ENCODE results near the gene HOXA5.

GRCh38 chr7:27161721-27162560 lies 18.5 kb upstream of the HOXA5 start:
- no peak for TF ChIP-seq BCL11A (IDR thresholded peaks at IDR 0.05; ENCODE audit: low read depth in 2 of 2, low read length in 2 of 2)
- TF ChIP-seq POLR2AphosphoS5 (IDR thresholded peaks at IDR 0.05; ENCODE audit: low read depth, low read length) = no peak
- TF ChIP-seq KDM1A (IDR thresholded peaks at IDR 0.05; ENCODE audit: borderline replicate concordance, low read length) = no peak
- no peak for TF ChIP-seq CHD2 (IDR thresholded peaks at IDR 0.05; ENCODE audit: low read length)
- TF ChIP-seq ATF2 (IDR thresholded peaks at IDR 0.05; ENCODE audit: low read length) = no peak
- TF ChIP-seq SIX5 (IDR thresholded peaks at IDR 0.05; ENCODE audit: low read depth, low read length) = no peak
- no peak for TF ChIP-seq CTCF (IDR thresholded peaks at IDR 0.05; ENCODE audit: control extremely low read depth in 1 of 3, insufficient read depth in 1 of 3, low read depth in 1 of 3, low read length in 3 of 3)
- TF ChIP-seq SUZ12 (IDR thresholded peaks at IDR 0.05; ENCODE audit: low read length) = peak; percentile 47
- no peak for TF ChIP-seq TAF1 (IDR thresholded peaks at IDR 0.05; ENCODE audit: low read depth, low read length)
- no peak for TF ChIP-seq JUN (IDR thresholded peaks at IDR 0.05; ENCODE audit: low read depth, low read length)
- no peak for TF ChIP-seq RBBP5 (IDR thresholded peaks at IDR 0.05; ENCODE audit: borderline replicate concordance, low read depth, low read length)
